HCT116 (cell line): ENCODE measurements around the gene ZNF554. TPM values are rescaled to one million over a fixed set of nuclear protein-coding genes. Genes with fewer than 3 reads are reported as not detected.

Experiments used
- ATAC-seq: fragments of 200-7000 bp; cut with Tn5 transposase; 2 replicates; pipeline ENCODE4 v1.9.1; 2020; ENCODE audit warnings: mild to moderate bottlenecking, moderate library complexity
- BruUV-seq: library from RNA; stranded (reverse); fragments of 400-500 nt; replicated peaks from 2 replicates; lab custom pipeline; 2021; lab: Mats Ljungman, UMichigan
- CTCF ChIA-PET: fragments of 300-600 bp; sonication (Branson Sonifier 250); formaldehyde crosslinking; loops from one replicate; lab custom pipeline; 2021; ENCODE audit warnings: antibody characterized with exemption; lab: Charles Lee
- POLR2A ChIA-PET: fragments of 300-600, 350-600 bp; sonication (Branson Sonifier 250); formaldehyde crosslinking; loops from one replicate; lab custom pipeline; 2021; ENCODE audit warnings: antibody characterized with exemption; lab: Charles Lee
- RAD21 ChIA-PET, 2 experiments: fragments of 300-600 bp; sonication (Branson Sonifier 250); formaldehyde crosslinking; loops; one replicate each; lab custom pipeline; 2023; ENCODE audit warnings: low total read pairs in 2 of 2; ENCODE audit not compliant: uncharacterized antibody in 2 of 2, unreplicated experiment in 2 of 2, low non-redundant PET in 1 of 2; lab: Charles Lee
- DNase-seq: peaks from one replicate; pipeline ENCODE4 v3.0.0-alpha.2; 2010; ENCODE audit warnings: low read depth, low spot score
- H2AFZ ChIP-seq: fragments of 200-600 bp; shearing (Covaris generic), sonication (generic); 2 replicates; pipeline ENCODE4 v1.6.1; 2017; ENCODE audit warnings: low read depth, mixed run types, mixed read lengths, antibody characterized with exemption, low read length; ENCODE audit not compliant: poor library complexity, severe bottlenecking
- H3K27ac ChIP-seq: 2 replicates; pipeline ENCODE4 v1.5.1; 2012; ENCODE audit warnings: low read depth, low read length
- H3K27me3 ChIP-seq: fragments of 200-600 bp; sonication (generic); 2 replicates; pipeline ENCODE4 v1.6.1; 2016; ENCODE audit warnings: mixed run types, low read length, mixed read lengths; ENCODE audit not compliant: insufficient read depth
- H3K36me3 ChIP-seq, 2 experiments: fragments of 200-500 bp in 1 of 2; fragments of 200-600 bp in 1 of 2; sonication (Bioruptor generic) in 1 of 2; sonication (generic) in 1 of 2; 2 replicates each; pipeline versions ENCODE4 v1.5.1 to v1.6.1; 2014 to 2016; ENCODE audit warnings: low read length in 2 of 2, inconsistent platforms in 1 of 2, mixed read lengths in 1 of 2, mixed run types in 1 of 2; ENCODE audit not compliant: insufficient read depth in 2 of 2, control insufficient read depth in 1 of 2
- H3K4me1 ChIP-seq, 2 experiments: fragments of 200-600 bp in 1 of 2; sonication (generic) in 1 of 2; 2 replicates each; pipeline versions ENCODE4 v1.5.1 to v1.6.1; 2012 to 2017; ENCODE audit warnings: low read length in 2 of 2, inconsistent platforms in 1 of 2, mild to moderate bottlenecking in 1 of 2, mixed read lengths in 1 of 2, mixed run types in 1 of 2, moderate library complexity in 1 of 2; ENCODE audit not compliant: insufficient read depth in 2 of 2, control insufficient read depth in 1 of 2
- H3K4me2 ChIP-seq: fragments of 200-600 bp; sonication (generic); 2 replicates; pipeline ENCODE4 v1.6.1; 2017; ENCODE audit warnings: mixed run types, low read length, mixed read lengths
- H3K4me3 ChIP-seq, 2 experiments: fragments of 200-600 bp in 1 of 2; sonication (generic) in 1 of 2; replicated peaks in 1 of 2; 2 replicates each; pipeline ENCODE4 v1.5.1; 2011 to 2016; ENCODE audit warnings: low read length in 2 of 2, control low read depth in 1 of 2, low read depth in 1 of 2, mild to moderate bottlenecking in 1 of 2, mixed read lengths in 1 of 2, mixed run types in 1 of 2
- H3K79me2 ChIP-seq: fragments of 200-600 bp; sonication (generic); 2 replicates; pipeline ENCODE4 v1.6.1; 2017; ENCODE audit warnings: mild to moderate bottlenecking, mixed run types, low read length, moderate library complexity, mixed read lengths; ENCODE audit not compliant: insufficient read depth
- H3K9ac ChIP-seq: fragments of 200-600 bp; sonication (generic); 2 replicates; pipeline ENCODE4 v1.6.1; 2016; ENCODE audit warnings: low read length, mixed read lengths
- H3K9me2 ChIP-seq: fragments of 200-600 bp; sonication (generic), shearing (Covaris generic); 2 replicates; pipeline ENCODE4 v1.6.1; 2017; ENCODE audit warnings: mixed run types, mild to moderate bottlenecking, moderate library complexity; ENCODE audit not compliant: insufficient read depth
- H3K9me3 ChIP-seq, 2 experiments: fragments of 200-500 bp in 1 of 2; fragments of 200-600 bp in 1 of 2; sonication (Bioruptor generic) in 1 of 2; sonication (generic) in 1 of 2; 2 replicates each; pipeline ENCODE4 v1.6.1; 2014 to 2017; ENCODE audit warnings: low read length in 2 of 2, mixed read lengths in 2 of 2, inconsistent platforms in 1 of 2, low read depth in 1 of 2, mild to moderate bottlenecking in 1 of 2, mixed run types in 1 of 2, moderate library complexity in 1 of 2; ENCODE audit not compliant: control insufficient read depth in 1 of 2, insufficient read depth in 1 of 2
- H4K20me1 ChIP-seq: fragments of 200-600 bp; sonication (generic), shearing (Covaris generic); 2 replicates; pipeline ENCODE4 v1.6.1; 2017; ENCODE audit warnings: mixed run types, mild to moderate bottlenecking, moderate library complexity; ENCODE audit not compliant: insufficient read depth
- CBX3 ChIP-seq: IDR thresholded peaks from 2 replicates; pipeline ENCODE4 v1.6.1; 2012; ENCODE audit warnings: low read depth
- CEBPB ChIP-seq: IDR thresholded peaks from 2 replicates; pipeline ENCODE4 v1.6.1; 2012; ENCODE audit warnings: low read depth
- EGR1 ChIP-seq: IDR thresholded peaks from 2 replicates; pipeline ENCODE4 v1.6.1; 2012; ENCODE audit warnings: low read depth
- ELF1 ChIP-seq: IDR thresholded peaks from 2 replicates; pipeline ENCODE4 v1.6.1; 2012; ENCODE audit warnings: low read depth, borderline replicate concordance
- EZH2phosphoT487 ChIP-seq: fragments of 200-600 bp; IDR thresholded peaks from 2 replicates; pipeline ENCODE4 v1.6.1; 2018; ENCODE audit warnings: antibody characterized with exemption, borderline replicate concordance
- FOSL1 ChIP-seq: IDR thresholded peaks from 2 replicates; pipeline ENCODE4 v1.6.1; 2012; ENCODE audit warnings: low read depth
- POLR2A ChIP-seq: IDR thresholded peaks from 2 replicates; pipeline ENCODE4 v1.7.0; 2011; ENCODE audit warnings: borderline replicate concordance; ENCODE audit not compliant: insufficient read depth, insufficient read length; ENCODE audit errors: extremely low read depth
- RAD21 ChIP-seq: IDR thresholded peaks from 2 replicates; pipeline ENCODE4 v1.6.1; 2012; ENCODE audit warnings: low read depth, mild to moderate bottlenecking
- SIN3A ChIP-seq: IDR thresholded peaks from 2 replicates; pipeline ENCODE4 v1.6.1; 2012; ENCODE audit warnings: low read depth
- SP1 ChIP-seq: IDR thresholded peaks from 2 replicates; pipeline ENCODE4 v1.6.1; 2012; ENCODE audit warnings: low read depth
- SRF ChIP-seq: IDR thresholded peaks from 2 replicates; pipeline ENCODE4 v1.6.1; 2012; ENCODE audit warnings: low read depth
- TCF7L2 ChIP-seq: IDR thresholded peaks from 2 replicates; pipeline ENCODE4 v1.7.0; 2011; ENCODE audit warnings: borderline replicate concordance, inconsistent platforms; ENCODE audit not compliant: insufficient read depth, insufficient read length; ENCODE audit errors: extremely low read depth
- ZBTB33 ChIP-seq: IDR thresholded peaks from 2 replicates; pipeline ENCODE4 v1.6.1; 2011; ENCODE audit warnings: mild to moderate bottlenecking, low read length, moderate library complexity; ENCODE audit not compliant: insufficient replicate concordance; ENCODE audit errors: extremely low read depth
- ZFX ChIP-seq: fragments of 450-650 bp; IDR thresholded peaks from 2 replicates; pipeline ENCODE4 v1.6.1; 2017
- intact Hi-C: fragments of 100-400 bp; cut with micrococcal nuclease; formaldehyde crosslinking; loops from 2 replicates; pipeline ENCODE4 v1.10.0; 2022
- total RNA-seq: library from RNA; stranded (reverse); gene quantifications from one replicate; pipeline ENCODE4 v1.2.1, GENCODE V29; 2021; ENCODE audit not compliant: unreplicated experiment
- TF ChIP-seq, protein P1 (sequence below): IDR thresholded peaks from 2 replicates; pipeline ENCODE4 v1.6.1; 2012
- TF ChIP-seq, protein P2 (sequence below), 3 experiments: fragments of 200-600 bp in 1 of 3; sonication (generic) in 1 of 3; IDR thresholded peaks in 2 of 3; conservative IDR thresholded peaks in 1 of 3; 2 replicates each; pipeline ENCODE4 v1.5.1; 2012 to 2017; ENCODE audit warnings: low read depth in 2 of 3, low read length in 2 of 3, antibody characterized with exemption in 1 of 3, borderline replicate concordance in 1 of 3, control low read depth in 1 of 3, mild to moderate bottlenecking in 1 of 3, mixed read lengths in 1 of 3, mixed run types in 1 of 3, moderate library complexity in 1 of 3; ENCODE audit not compliant: insufficient read depth in 1 of 3
- TF ChIP-seq, protein P3 (sequence below): IDR thresholded peaks from 2 replicates; pipeline ENCODE4 v1.6.1; 2012

The ZNF554 gene
- total RNA-seq, 1 experiment from 2014 or later = 4.0 TPM

DNA sequence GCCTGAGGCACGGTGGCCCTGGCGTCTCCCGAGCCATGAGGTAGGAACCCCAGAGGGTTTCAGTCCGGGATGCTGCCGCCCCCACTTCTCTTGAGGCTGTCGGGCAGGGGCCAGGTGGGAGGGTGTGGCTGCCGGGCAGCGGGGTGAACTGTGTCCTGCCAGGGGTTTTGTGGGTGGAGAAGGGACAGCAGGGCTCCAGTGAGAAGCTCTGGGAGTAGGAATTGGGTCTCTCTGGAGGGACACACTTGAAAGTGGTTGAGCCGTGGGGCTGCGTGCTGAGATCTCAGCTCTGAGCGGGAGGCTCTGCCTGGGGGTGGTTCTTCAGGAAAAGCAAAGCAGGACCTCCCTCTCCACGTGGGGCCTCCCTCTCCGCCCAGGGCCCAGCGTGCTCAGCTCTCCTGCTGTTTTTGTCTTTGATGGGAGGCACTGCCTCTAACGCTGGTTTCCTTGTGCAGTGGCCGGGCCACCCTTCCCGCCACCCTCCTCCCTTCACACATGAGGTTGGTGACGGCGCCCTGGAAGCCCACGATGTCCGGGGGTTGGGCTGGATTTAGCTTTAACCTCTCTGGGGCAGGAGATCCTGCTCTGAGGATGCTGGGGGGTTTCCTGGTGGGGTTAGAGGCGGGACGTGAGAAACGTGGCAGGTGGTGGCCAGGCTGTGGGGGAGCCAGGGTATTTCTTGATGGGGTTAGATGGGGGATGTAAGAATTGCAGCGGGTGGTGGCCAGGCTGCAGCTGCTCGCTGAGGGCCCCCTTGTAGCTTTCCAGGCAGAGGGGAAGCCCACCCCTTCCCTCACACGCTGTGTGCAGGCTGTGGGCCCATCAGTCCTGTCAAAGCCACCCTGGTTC, 15.3 kb upstream of the ZNF554 start:
- Histone ChIP-seq H3K27ac (no peak overlapping the region), H3K9ac (no peak overlapping the region), H3K79me2 (peaks cover 34% of the 10 kb centered on the region; the same call in 1 of the 2 replicates), H3K4me3 (no peak overlapping the region), H3K36me3 (peaks cover 45 to 55% of the 10 kb centered on the region in 2 experiments; a peak in 3 of 4 replicates), H2AFZ (no peak overlapping the region), H3K4me1 (no peaks in the 10 kb centered on the region), H3K9me3 (no peaks in the 10 kb centered on the region), H3K4me2 (no peak overlapping the region), H3K9me2 (no peaks in the 10 kb centered on the region), H4K20me1 (no peaks in the 10 kb centered on the region), H3K27me3 (no peaks in the 10 kb centered on the region)
- RAD21 ChIA-PET = no interaction called here
- TF ChIP-seq SP1 = no peak
- TF ChIP-seq EGR1 = no peak
- no peak for TF ChIP-seq CBX3
- TF ChIP-seq, protein P1, sequence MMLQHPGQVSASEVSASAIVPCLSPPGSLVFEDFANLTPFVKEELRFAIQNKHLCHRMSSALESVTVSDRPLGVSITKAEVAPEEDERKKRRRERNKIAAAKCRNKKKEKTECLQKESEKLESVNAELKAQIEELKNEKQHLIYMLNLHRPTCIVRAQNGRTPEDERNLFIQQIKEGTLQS = no peak
- TF ChIP-seq SRF = no peak
- TF ChIP-seq, protein P2, sequence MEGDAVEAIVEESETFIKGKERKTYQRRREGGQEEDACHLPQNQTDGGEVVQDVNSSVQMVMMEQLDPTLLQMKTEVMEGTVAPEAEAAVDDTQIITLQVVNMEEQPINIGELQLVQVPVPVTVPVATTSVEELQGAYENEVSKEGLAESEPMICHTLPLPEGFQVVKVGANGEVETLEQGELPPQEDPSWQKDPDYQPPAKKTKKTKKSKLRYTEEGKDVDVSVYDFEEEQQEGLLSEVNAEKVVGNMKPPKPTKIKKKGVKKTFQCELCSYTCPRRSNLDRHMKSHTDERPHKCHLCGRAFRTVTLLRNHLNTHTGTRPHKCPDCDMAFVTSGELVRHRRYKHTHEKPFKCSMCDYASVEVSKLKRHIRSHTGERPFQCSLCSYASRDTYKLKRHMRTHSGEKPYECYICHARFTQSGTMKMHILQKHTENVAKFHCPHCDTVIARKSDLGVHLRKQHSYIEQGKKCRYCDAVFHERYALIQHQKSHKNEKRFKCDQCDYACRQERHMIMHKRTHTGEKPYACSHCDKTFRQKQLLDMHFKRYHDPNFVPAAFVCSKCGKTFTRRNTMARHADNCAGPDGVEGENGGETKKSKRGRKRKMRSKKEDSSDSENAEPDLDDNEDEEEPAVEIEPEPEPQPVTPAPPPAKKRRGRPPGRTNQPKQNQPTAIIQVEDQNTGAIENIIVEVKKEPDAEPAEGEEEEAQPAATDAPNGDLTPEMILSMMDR (IDR thresholded peaks at IDR 0.05 in 2 of 3, conservative IDR thresholded peaks at IDR 0.05 in 1 of 3; ENCODE audit: borderline replicate concordance in 1 of 3, insufficient read depth in 1 of 3, low read depth in 2 of 3, low read length in 2 of 3) = no peak
- TF ChIP-seq, protein P3, sequence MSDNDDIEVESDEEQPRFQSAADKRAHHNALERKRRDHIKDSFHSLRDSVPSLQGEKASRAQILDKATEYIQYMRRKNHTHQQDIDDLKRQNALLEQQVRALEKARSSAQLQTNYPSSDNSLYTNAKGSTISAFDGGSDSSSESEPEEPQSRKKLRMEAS = no peak
- TF ChIP-seq ZFX = no peak
- no peak for TF ChIP-seq ZBTB33
- TF ChIP-seq TCF7L2 = no peak
- no peak for TF ChIP-seq ELF1
- no peak for TF ChIP-seq POLR2A
- TF ChIP-seq EZH2phosphoT487 = no peak
- no peak for TF ChIP-seq RAD21
- no peak for TF ChIP-seq FOSL1
- no peak for TF ChIP-seq CEBPB
- no peak for TF ChIP-seq SIN3A
- intact Hi-C loops = no loop called here
- POLR2A ChIA-PET = no interaction called here
- DNase-seq = no peak
- BruUV-seq = no TSS peak
- CTCF ChIA-PET = interaction anchor here (1.4 kb wide), 1 partner anchor 472 kb away, joined by 3 read pairs; no protein-coding TSS in a partner anchor
- no peak for ATAC-seq
